Adipocyte (in vitro differentiated cells): ENCODE measurements around the gene ZSCAN31.
"Not testable (repeated sequence)": the region's sequence is repeated elsewhere in the genome, so short reads cannot be mapped to it uniquely, and the experiment has no call there.

Experiments used
- DNase-seq: peaks from one replicate; pipeline ENCODE4 v3.0.0-alpha.2; 2015; ENCODE audit warnings: low read depth
- H3K27me3 ChIP-seq: replicated peaks from 2 replicates; pipeline ENCODE4 v1.7.0; 2013; ENCODE audit warnings: mild to moderate bottlenecking, low read length, moderate library complexity; ENCODE audit not compliant: control insufficient read depth, insufficient read depth
- H3K36me3 ChIP-seq: 2 replicates; pipeline ENCODE4 v1.7.0; 2013; ENCODE audit warnings: low read length, mild to moderate bottlenecking, moderate library complexity; ENCODE audit not compliant: control insufficient read depth, insufficient read depth, severe bottlenecking
- H3K4me1 ChIP-seq: 2 replicates; pipeline ENCODE4 v1.7.0; 2013; ENCODE audit warnings: mild to moderate bottlenecking, low read length, moderate library complexity; ENCODE audit not compliant: control insufficient read depth, insufficient read depth
- H3K4me3 ChIP-seq: 2 replicates; pipeline ENCODE4 v1.7.0; 2013; ENCODE audit warnings: mild to moderate bottlenecking, low read length, moderate library complexity
- H3K9ac ChIP-seq: 2 replicates; pipeline ENCODE4 v1.7.0; 2013; ENCODE audit warnings: mild to moderate bottlenecking, low read length, moderate library complexity
- H3K9me3 ChIP-seq: 2 replicates; pipeline ENCODE4 v1.7.0; 2013; ENCODE audit warnings: mild to moderate bottlenecking, low read length, moderate library complexity; ENCODE audit not compliant: control insufficient read depth

Gene ZSCAN31

GRCh38 chr6:28306363-28306762 is 29.6 kb downstream of the ZSCAN31 start:
- not testable (repeated sequence) for H3K27me3 ChIP-seq, H3K4me3 ChIP-seq, DNase-seq, H3K9me3 ChIP-seq, H3K9ac ChIP-seq, H3K4me1 ChIP-seq, H3K36me3 ChIP-seq

- no peak for DNase-seq
- Histone ChIP-seq H3K9me3 (no peaks in the 10 kb centered on the region), H3K4me1 (no peaks in the 10 kb centered on the region), H3K36me3 (peaks cover 11% of the 10 kb centered on the region), H3K4me3 (no peak overlapping the region), H3K9ac (no peak overlapping the region), H3K27me3 (no peaks in the 10 kb centered on the region)
These were observed 32.4 kb downstream of the ZSCAN31 start for GRCh38 chr6:28303570-28303969.

DNA sequence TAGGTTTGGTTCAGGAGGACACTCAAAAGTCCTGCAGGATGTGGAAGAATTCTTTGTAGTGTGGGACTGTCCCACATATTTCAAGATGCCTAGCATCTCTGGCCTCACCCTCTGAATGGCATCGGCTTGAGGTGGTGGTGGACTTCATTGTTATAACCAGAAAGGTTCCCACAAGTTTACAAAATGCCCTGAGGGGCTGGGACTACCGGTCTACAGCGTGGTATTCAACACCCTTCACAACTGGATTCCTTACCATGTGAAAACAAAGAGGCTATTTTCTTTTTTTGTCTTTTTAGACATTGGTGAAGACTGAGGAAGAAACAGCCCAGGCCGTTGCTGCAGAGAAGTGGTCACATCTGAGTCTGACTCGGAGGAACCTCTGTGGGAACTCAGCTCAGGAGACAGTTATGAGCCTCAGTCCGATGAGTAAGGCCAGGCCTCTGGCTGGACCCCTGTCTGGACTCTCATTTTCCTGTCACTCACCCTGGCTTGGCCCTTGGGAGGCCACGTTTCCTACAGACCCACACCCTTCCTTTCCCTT is 39.4 kb downstream of the ZSCAN31 start:
- no peak overlapping the region for H3K9ac ChIP-seq
- peaks cover 25% of the 10 kb centered on the region for H3K36me3 ChIP-seq

DNA sequence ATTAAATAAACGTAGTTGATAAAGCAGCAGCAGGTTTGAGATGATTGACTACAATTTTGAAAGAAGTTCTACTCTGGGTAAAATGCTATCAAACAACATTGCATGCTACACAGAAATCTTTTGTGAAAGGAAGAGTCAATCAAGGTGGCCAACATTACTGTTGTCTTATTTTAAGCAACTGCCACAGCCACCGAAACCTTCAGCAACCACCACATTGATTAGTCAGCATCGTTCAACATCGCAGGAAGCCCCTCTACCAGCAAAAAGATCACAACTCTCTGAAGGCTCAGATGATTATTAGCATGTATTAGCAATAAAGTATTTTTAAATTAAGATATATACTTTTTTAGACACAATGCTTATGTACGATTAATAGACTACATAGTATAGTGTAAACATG is 40.6 kb downstream of the ZSCAN31 start:
- Histone ChIP-seq H3K9ac (no peak overlapping the region), H3K4me1 (no peaks in the 10 kb centered on the region), H3K27me3 (no peaks in the 10 kb centered on the region), H3K36me3 (peaks cover 16% of the 10 kb centered on the region), H3K9me3 (no peaks in the 10 kb centered on the region), H3K4me3 (no peak overlapping the region)
- no peak for DNase-seq

More for the DNA sequence above, 39.4 kb downstream of the ZSCAN31 start:
- H3K9me3 ChIP-seq, result no peaks in the 10 kb centered on the region
- no peak for DNase-seq
- H3K4me3 ChIP-seq, result no peak overlapping the region
- no peaks in the 10 kb centered on the region for H3K27me3 ChIP-seq
- H3K4me1 ChIP-seq, result no peaks in the 10 kb centered on the region

DNA sequence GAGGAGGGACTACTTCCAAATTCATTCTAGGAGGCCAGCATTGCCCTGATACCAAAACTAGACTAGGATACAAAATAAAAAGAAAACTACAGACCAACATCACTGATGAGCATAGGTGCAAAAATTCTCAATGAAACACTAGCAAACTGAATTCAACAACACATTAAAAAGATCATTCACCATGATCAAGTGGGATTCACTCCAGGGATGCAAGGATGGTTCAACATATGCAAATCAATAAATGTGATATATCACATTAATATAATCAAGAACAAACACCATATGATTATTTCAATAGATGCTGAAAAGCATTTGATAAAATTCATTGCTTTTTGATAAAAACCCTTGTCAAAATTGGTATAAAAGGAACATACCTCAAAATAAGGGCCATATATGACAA is 44.4 kb downstream of the ZSCAN31 start:
- Histone ChIP-seq H3K4me1 (no peaks in the 10 kb centered on the region), H3K36me3 (peaks cover 26% of the 10 kb centered on the region), H3K27me3 (no peaks in the 10 kb centered on the region), H3K4me3 (no peak overlapping the region), H3K9ac (no peak overlapping the region), H3K9me3 (no peaks in the 10 kb centered on the region)
- DNase-seq, result no peak

DNA sequence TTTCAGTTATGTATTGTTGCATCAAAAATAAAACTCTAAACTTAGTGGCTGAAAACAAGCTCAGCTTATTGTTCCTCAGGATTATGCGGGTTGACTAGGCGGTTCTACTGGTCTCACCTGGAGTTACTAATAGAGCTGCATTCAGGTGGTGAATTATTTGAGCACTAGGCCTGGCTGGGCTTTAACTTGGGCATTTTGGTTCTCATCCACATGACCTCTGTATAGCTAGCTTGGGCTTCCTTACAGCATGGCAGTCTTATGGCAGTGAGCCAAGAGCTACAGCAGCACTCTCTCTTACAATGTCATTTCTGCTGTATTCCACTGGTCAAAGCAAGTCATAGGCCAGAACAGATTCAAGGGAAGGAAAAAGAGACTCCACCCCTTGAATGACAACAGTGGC is 53.0 kb downstream of the ZSCAN31 start:
- H3K9me3 ChIP-seq, result peaks cover 5% of the 10 kb centered on the region
- H3K27me3 ChIP-seq, result no peaks in the 10 kb centered on the region
- peaks cover 32% of the 10 kb centered on the region for H3K36me3 ChIP-seq
- peaks cover 17% of the 10 kb centered on the region for H3K4me1 ChIP-seq
- H3K9ac ChIP-seq, result no peak overlapping the region
- no peak overlapping the region for H3K4me3 ChIP-seq
- DNase-seq, result no peak

GRCh38 chr6:28281288-28282064 is 54.5 kb downstream of the ZSCAN31 start, which contains the start of gene PGBD1:
PGBD1 (plus strand) TSS chr6:28281572; CDS start chr6:28283814, 2,242 bp downstream.
- DNase-seq, result peak; percentile 89
- Histone ChIP-seq H3K9ac (peak within 1 kb of the TSS; percentile 93), H3K27me3 (no peaks in the 10 kb centered on the region), H3K4me3 (peak within 1 kb of the TSS; percentile 95), H3K4me1 (peaks cover 23% of the 10 kb centered on the region), H3K36me3 (peaks cover 30% of the 10 kb centered on the region), H3K9me3 (peaks cover 5% of the 10 kb centered on the region)

DNA sequence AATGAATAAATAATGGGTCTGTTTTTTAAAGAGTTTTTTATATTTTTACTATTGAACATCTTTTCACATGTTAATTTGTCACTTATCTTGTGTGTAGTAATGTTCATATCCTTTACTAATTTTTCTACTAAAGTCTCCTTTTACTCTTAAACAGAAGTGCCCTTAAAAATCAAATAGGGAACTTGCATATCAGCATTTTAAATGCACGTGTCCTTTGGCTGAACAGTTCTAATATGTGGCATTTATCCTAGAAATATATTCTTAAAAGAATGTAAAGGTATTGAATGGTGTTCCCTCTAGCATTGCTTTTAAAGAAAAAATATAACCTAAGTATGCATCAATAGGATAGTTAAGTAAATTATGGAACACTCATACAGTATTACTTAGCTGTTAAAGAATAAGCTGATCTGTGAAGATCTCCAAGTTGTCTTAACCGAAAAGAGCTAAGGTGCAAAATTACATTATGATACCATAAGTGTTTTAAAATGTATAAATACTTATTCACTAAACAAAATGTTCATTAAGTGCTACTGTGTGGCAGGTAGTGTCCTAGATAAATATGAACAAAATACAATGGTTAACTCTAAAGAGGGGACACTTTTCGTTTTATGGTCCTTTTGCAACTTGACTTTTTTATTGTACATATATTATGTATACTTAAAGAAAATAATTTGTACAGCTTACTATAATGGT is 55.2 kb downstream of the ZSCAN31 start:
- Histone ChIP-seq H3K4me1 (peaks cover 23% of the 10 kb centered on the region), H3K9ac (peak overlapping the region; percentile 93), H3K27me3 (no peaks in the 10 kb centered on the region), H3K36me3 (peaks cover 31% of the 10 kb centered on the region), H3K9me3 (peaks cover 5% of the 10 kb centered on the region), H3K4me3 (peak overlapping the region; percentile 95)
- no peak for DNase-seq

GRCh38 chr6:28277746-28278145 is 58.2 kb downstream of the ZSCAN31 start:
- H3K4me1 ChIP-seq, result peaks cover 23% of the 10 kb centered on the region

DNA sequence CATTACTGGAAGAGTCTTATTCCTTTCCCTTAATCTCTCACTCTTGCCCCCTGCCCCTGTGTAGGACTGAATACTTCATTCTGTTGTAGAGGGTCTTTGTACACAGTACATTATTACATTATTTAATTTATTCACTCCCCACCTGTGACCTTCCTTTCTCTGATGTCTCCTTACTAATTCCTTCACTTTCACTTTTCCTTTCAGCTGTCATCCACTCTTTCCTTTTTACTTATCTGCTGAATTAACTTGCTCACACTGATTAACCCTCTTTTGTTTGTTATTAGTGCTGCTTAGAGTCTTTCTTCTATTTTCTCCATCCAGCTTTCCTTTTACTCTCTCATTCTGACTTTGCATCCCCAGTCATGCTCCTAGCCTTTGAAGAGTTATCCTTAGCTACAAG is 61.1 kb downstream of the ZSCAN31 start:
- H3K9ac ChIP-seq, result no peak overlapping the region
- DNase-seq, result no peak
- H3K9me3 ChIP-seq, result no peaks in the 10 kb centered on the region
- H3K27me3 ChIP-seq, result no peaks in the 10 kb centered on the region
- H3K36me3 ChIP-seq, result peaks cover 40% of the 10 kb centered on the region
- peaks cover 16% of the 10 kb centered on the region for H3K4me1 ChIP-seq
- H3K4me3 ChIP-seq, result no peak overlapping the region

More at GRCh38 chr6:28277746-28278145, 58.2 kb downstream of the ZSCAN31 start:
- no peaks in the 10 kb centered on the region for H3K27me3 ChIP-seq
- H3K9me3 ChIP-seq, result no peaks in the 10 kb centered on the region
- no peak overlapping the region for H3K4me3 ChIP-seq
- no peak overlapping the region for H3K9ac ChIP-seq
- H3K36me3 ChIP-seq, result peaks cover 29% of the 10 kb centered on the region
- DNase-seq, result peak; percentile 19
